HCT116 (cell line): ENCODE data around the gene CNGA1. TPM values are rescaled to one million over a fixed set of nuclear protein-coding genes. Genes with fewer than 3 reads are reported as not detected.

Experiments used
- ATAC-seq: fragments of 200-7000 bp; cut with Tn5 transposase; 2 replicates; pipeline ENCODE4 v1.9.1; 2020; ENCODE audit warnings: mild to moderate bottlenecking, moderate library complexity
- BruUV-seq: library from RNA; stranded (reverse); fragments of 400-500 nt; replicated peaks from 2 replicates; lab custom pipeline; 2021; lab: Mats Ljungman, UMichigan
- CTCF ChIA-PET: fragments of 300-600 bp; sonication (Branson Sonifier 250); formaldehyde crosslinking; loops from one replicate; lab custom pipeline; 2021; ENCODE audit warnings: antibody characterized with exemption; lab: Charles Lee
- POLR2A ChIA-PET: fragments of 300-600, 350-600 bp; sonication (Branson Sonifier 250); formaldehyde crosslinking; loops from one replicate; lab custom pipeline; 2021; ENCODE audit warnings: antibody characterized with exemption; lab: Charles Lee
- RAD21 ChIA-PET, 2 experiments: fragments of 300-600 bp; sonication (Branson Sonifier 250); formaldehyde crosslinking; loops; one replicate each; lab custom pipeline; 2023; ENCODE audit warnings: low total read pairs in 2 of 2; ENCODE audit not compliant: uncharacterized antibody in 2 of 2, unreplicated experiment in 2 of 2, low non-redundant PET in 1 of 2; lab: Charles Lee
- DNase-seq: peaks from one replicate; pipeline ENCODE4 v3.0.0-alpha.2; 2010; ENCODE audit warnings: low read depth, low spot score
- H2AFZ ChIP-seq: fragments of 200-600 bp; shearing (Covaris generic), sonication (generic); 2 replicates; pipeline ENCODE4 v1.6.1; 2017; ENCODE audit warnings: low read depth, mixed run types, mixed read lengths, antibody characterized with exemption, low read length; ENCODE audit not compliant: poor library complexity, severe bottlenecking
- H3K27ac ChIP-seq: 2 replicates; pipeline ENCODE4 v1.5.1; 2012; ENCODE audit warnings: low read depth, low read length
- H3K27me3 ChIP-seq: fragments of 200-600 bp; sonication (generic); 2 replicates; pipeline ENCODE4 v1.6.1; 2016; ENCODE audit warnings: mixed run types, low read length, mixed read lengths; ENCODE audit not compliant: insufficient read depth
- H3K36me3 ChIP-seq, 2 experiments: fragments of 200-500 bp in 1 of 2; fragments of 200-600 bp in 1 of 2; sonication (Bioruptor generic) in 1 of 2; sonication (generic) in 1 of 2; 2 replicates each; pipeline versions ENCODE4 v1.5.1 to v1.6.1; 2014 to 2016; ENCODE audit warnings: low read length in 2 of 2, inconsistent platforms in 1 of 2, mixed read lengths in 1 of 2, mixed run types in 1 of 2; ENCODE audit not compliant: insufficient read depth in 2 of 2, control insufficient read depth in 1 of 2
- H3K4me1 ChIP-seq, 2 experiments: fragments of 200-600 bp in 1 of 2; sonication (generic) in 1 of 2; 2 replicates each; pipeline versions ENCODE4 v1.5.1 to v1.6.1; 2012 to 2017; ENCODE audit warnings: low read length in 2 of 2, inconsistent platforms in 1 of 2, mild to moderate bottlenecking in 1 of 2, mixed read lengths in 1 of 2, mixed run types in 1 of 2, moderate library complexity in 1 of 2; ENCODE audit not compliant: insufficient read depth in 2 of 2, control insufficient read depth in 1 of 2
- H3K4me2 ChIP-seq: fragments of 200-600 bp; sonication (generic); 2 replicates; pipeline ENCODE4 v1.6.1; 2017; ENCODE audit warnings: mixed run types, low read length, mixed read lengths
- H3K4me3 ChIP-seq, 2 experiments: fragments of 200-600 bp in 1 of 2; sonication (generic) in 1 of 2; replicated peaks in 1 of 2; 2 replicates each; pipeline ENCODE4 v1.5.1; 2011 to 2016; ENCODE audit warnings: low read length in 2 of 2, control low read depth in 1 of 2, low read depth in 1 of 2, mild to moderate bottlenecking in 1 of 2, mixed read lengths in 1 of 2, mixed run types in 1 of 2
- H3K79me2 ChIP-seq: fragments of 200-600 bp; sonication (generic); 2 replicates; pipeline ENCODE4 v1.6.1; 2017; ENCODE audit warnings: mild to moderate bottlenecking, mixed run types, low read length, moderate library complexity, mixed read lengths; ENCODE audit not compliant: insufficient read depth
- H3K9ac ChIP-seq: fragments of 200-600 bp; sonication (generic); 2 replicates; pipeline ENCODE4 v1.6.1; 2016; ENCODE audit warnings: low read length, mixed read lengths
- H3K9me2 ChIP-seq: fragments of 200-600 bp; sonication (generic), shearing (Covaris generic); 2 replicates; pipeline ENCODE4 v1.6.1; 2017; ENCODE audit warnings: mixed run types, mild to moderate bottlenecking, moderate library complexity; ENCODE audit not compliant: insufficient read depth
- H3K9me3 ChIP-seq, 2 experiments: fragments of 200-500 bp in 1 of 2; fragments of 200-600 bp in 1 of 2; sonication (Bioruptor generic) in 1 of 2; sonication (generic) in 1 of 2; 2 replicates each; pipeline ENCODE4 v1.6.1; 2014 to 2017; ENCODE audit warnings: low read length in 2 of 2, mixed read lengths in 2 of 2, inconsistent platforms in 1 of 2, low read depth in 1 of 2, mild to moderate bottlenecking in 1 of 2, mixed run types in 1 of 2, moderate library complexity in 1 of 2; ENCODE audit not compliant: control insufficient read depth in 1 of 2, insufficient read depth in 1 of 2
- H4K20me1 ChIP-seq: fragments of 200-600 bp; sonication (generic), shearing (Covaris generic); 2 replicates; pipeline ENCODE4 v1.6.1; 2017; ENCODE audit warnings: mixed run types, mild to moderate bottlenecking, moderate library complexity; ENCODE audit not compliant: insufficient read depth
- CBX3 ChIP-seq: IDR thresholded peaks from 2 replicates; pipeline ENCODE4 v1.6.1; 2012; ENCODE audit warnings: low read depth
- CEBPB ChIP-seq: IDR thresholded peaks from 2 replicates; pipeline ENCODE4 v1.6.1; 2012; ENCODE audit warnings: low read depth
- EGR1 ChIP-seq: IDR thresholded peaks from 2 replicates; pipeline ENCODE4 v1.6.1; 2012; ENCODE audit warnings: low read depth
- ELF1 ChIP-seq: IDR thresholded peaks from 2 replicates; pipeline ENCODE4 v1.6.1; 2012; ENCODE audit warnings: low read depth, borderline replicate concordance
- EZH2 ChIP-seq: fragments of 200-600 bp; sonication (generic); IDR thresholded peaks from 2 replicates; pipeline ENCODE4 v1.6.1; 2017; ENCODE audit warnings: antibody characterized with exemption, mixed run types
- EZH2phosphoT487 ChIP-seq: fragments of 200-600 bp; IDR thresholded peaks from 2 replicates; pipeline ENCODE4 v1.6.1; 2018; ENCODE audit warnings: antibody characterized with exemption, borderline replicate concordance
- FOSL1 ChIP-seq: IDR thresholded peaks from 2 replicates; pipeline ENCODE4 v1.6.1; 2012; ENCODE audit warnings: low read depth
- POLR2AphosphoS5 ChIP-seq: IDR thresholded peaks from 2 replicates; pipeline ENCODE4 v1.6.1; 2011; ENCODE audit warnings: mild to moderate bottlenecking, low read depth, low read length, moderate library complexity
- RAD21 ChIP-seq: IDR thresholded peaks from 2 replicates; pipeline ENCODE4 v1.6.1; 2012; ENCODE audit warnings: low read depth, mild to moderate bottlenecking
- SIN3A ChIP-seq: IDR thresholded peaks from 2 replicates; pipeline ENCODE4 v1.6.1; 2012; ENCODE audit warnings: low read depth
- SP1 ChIP-seq: IDR thresholded peaks from 2 replicates; pipeline ENCODE4 v1.6.1; 2012; ENCODE audit warnings: low read depth
- SRF ChIP-seq: IDR thresholded peaks from 2 replicates; pipeline ENCODE4 v1.6.1; 2012; ENCODE audit warnings: low read depth
- TCF7L2 ChIP-seq: IDR thresholded peaks from 2 replicates; pipeline ENCODE4 v1.7.0; 2011; ENCODE audit warnings: borderline replicate concordance, inconsistent platforms; ENCODE audit not compliant: insufficient read depth, insufficient read length; ENCODE audit errors: extremely low read depth
- YY1 ChIP-seq: IDR thresholded peaks from 2 replicates; pipeline ENCODE4 v1.6.1; 2011; ENCODE audit warnings: low read length, low read depth, moderate library complexity, mild to moderate bottlenecking; ENCODE audit not compliant: insufficient replicate concordance; ENCODE audit errors: extremely low read depth
- ZFX ChIP-seq: fragments of 450-650 bp; IDR thresholded peaks from 2 replicates; pipeline ENCODE4 v1.6.1; 2017
- ZNF274 ChIP-seq: fragments of 200-500 bp; sonication (Bioruptor generic); IDR thresholded peaks from 2 replicates; pipeline ENCODE4 v1.6.1; 2014; ENCODE audit warnings: mild to moderate bottlenecking, low read depth, low read length, inconsistent platforms
- intact Hi-C: fragments of 100-400 bp; cut with micrococcal nuclease; formaldehyde crosslinking; loops from 2 replicates; pipeline ENCODE4 v1.10.0; 2022
- total RNA-seq: library from RNA; stranded (reverse); gene quantifications from one replicate; pipeline ENCODE4 v1.2.1, GENCODE V29; 2021; ENCODE audit not compliant: unreplicated experiment
- TF ChIP-seq, protein P1 (sequence below): IDR thresholded peaks from 2 replicates; pipeline ENCODE4 v1.6.1; 2012
- TF ChIP-seq, protein P2 (sequence below), 3 experiments: fragments of 200-600 bp in 1 of 3; sonication (generic) in 1 of 3; IDR thresholded peaks in 2 of 3; conservative IDR thresholded peaks in 1 of 3; 2 replicates each; pipeline ENCODE4 v1.5.1; 2012 to 2017; ENCODE audit warnings: low read depth in 2 of 3, low read length in 2 of 3, antibody characterized with exemption in 1 of 3, borderline replicate concordance in 1 of 3, control low read depth in 1 of 3, mild to moderate bottlenecking in 1 of 3, mixed read lengths in 1 of 3, mixed run types in 1 of 3, moderate library complexity in 1 of 3; ENCODE audit not compliant: insufficient read depth in 1 of 3
- TF ChIP-seq, protein P3 (sequence below): IDR thresholded peaks from 2 replicates; pipeline ENCODE4 v1.6.1; 2012; ENCODE audit warnings: low read depth
- TF ChIP-seq, protein P4 (sequence below): IDR thresholded peaks from 2 replicates; pipeline ENCODE4 v1.6.1; 2011; ENCODE audit warnings: mild to moderate bottlenecking, low read length, moderate library complexity; ENCODE audit not compliant: insufficient replicate concordance; ENCODE audit errors: extremely low read depth

CNGA1 gene
- total RNA-seq, 1 experiment from 2014 or later = 2.1 TPM

DNA sequence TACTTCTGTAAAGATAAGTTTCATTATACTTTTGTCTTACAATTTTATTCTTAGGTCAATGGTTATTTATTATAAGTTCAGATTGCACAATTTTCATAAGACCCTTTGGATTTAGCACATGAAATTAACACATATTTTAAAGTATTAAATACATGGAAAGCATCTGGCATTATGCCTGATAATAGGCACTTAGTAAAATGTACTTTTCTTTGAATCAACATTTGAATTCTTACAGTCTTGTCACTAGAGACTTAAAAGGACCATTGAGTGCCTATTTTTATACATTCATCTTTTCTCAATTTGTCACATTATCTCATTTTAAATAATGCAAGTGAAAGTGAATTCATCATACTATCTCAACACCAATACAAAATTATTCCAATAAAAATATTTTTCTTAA, 23.1 kb upstream of the CNGA1 start:
- ATAC-seq = no peak
- intact Hi-C loops = no loop called here
- no TSS peak for BruUV-seq

More for the DNA sequence above, 23.1 kb upstream of the CNGA1 start:
- no peaks in the 10 kb centered on the region for H3K9me2 ChIP-seq
- H3K4me1 ChIP-seq = no peaks in the 10 kb centered on the region
- no peaks in the 10 kb centered on the region for H3K27me3 ChIP-seq
- peaks cover 0 to 3% of the 10 kb centered on the region in 2 experiments; a peak in 1 of 4 replicates for H3K36me3 ChIP-seq
- no peak overlapping the region for H2AFZ ChIP-seq
- H3K9me3 ChIP-seq = no peaks in the 10 kb centered on the region
- no peak overlapping the region for H3K27ac ChIP-seq
- no peak overlapping the region for H3K9ac ChIP-seq
- no peaks in the 10 kb centered on the region for H4K20me1 ChIP-seq
- CTCF ChIA-PET = no interaction called here
- H3K4me3 ChIP-seq = no peak overlapping the region
- RAD21 ChIA-PET = no interaction called here
- POLR2A ChIA-PET = no interaction called here
- no peak for DNase-seq
- H3K79me2 ChIP-seq = no peaks in the 10 kb centered on the region
- TF ChIP-seq SP1 (no peak), ZNF274 (no peak), ELF1 (no peak), EZH2phosphoT487 (no peak), EGR1 (no peak), ZFX (no peak), CEBPB (no peak), YY1 (no peak), TCF7L2 (no peak), FOSL1 (no peak), SRF (no peak), RAD21 (no peak), POLR2AphosphoS5 (no peak), CBX3 (no peak), SIN3A (no peak), EZH2 (no peak)
- TF ChIP-seq, protein P1, sequence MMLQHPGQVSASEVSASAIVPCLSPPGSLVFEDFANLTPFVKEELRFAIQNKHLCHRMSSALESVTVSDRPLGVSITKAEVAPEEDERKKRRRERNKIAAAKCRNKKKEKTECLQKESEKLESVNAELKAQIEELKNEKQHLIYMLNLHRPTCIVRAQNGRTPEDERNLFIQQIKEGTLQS = no peak
- TF ChIP-seq, protein P2, sequence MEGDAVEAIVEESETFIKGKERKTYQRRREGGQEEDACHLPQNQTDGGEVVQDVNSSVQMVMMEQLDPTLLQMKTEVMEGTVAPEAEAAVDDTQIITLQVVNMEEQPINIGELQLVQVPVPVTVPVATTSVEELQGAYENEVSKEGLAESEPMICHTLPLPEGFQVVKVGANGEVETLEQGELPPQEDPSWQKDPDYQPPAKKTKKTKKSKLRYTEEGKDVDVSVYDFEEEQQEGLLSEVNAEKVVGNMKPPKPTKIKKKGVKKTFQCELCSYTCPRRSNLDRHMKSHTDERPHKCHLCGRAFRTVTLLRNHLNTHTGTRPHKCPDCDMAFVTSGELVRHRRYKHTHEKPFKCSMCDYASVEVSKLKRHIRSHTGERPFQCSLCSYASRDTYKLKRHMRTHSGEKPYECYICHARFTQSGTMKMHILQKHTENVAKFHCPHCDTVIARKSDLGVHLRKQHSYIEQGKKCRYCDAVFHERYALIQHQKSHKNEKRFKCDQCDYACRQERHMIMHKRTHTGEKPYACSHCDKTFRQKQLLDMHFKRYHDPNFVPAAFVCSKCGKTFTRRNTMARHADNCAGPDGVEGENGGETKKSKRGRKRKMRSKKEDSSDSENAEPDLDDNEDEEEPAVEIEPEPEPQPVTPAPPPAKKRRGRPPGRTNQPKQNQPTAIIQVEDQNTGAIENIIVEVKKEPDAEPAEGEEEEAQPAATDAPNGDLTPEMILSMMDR (IDR thresholded peaks at IDR 0.05 in 2 of 3, conservative IDR thresholded peaks at IDR 0.05 in 1 of 3; ENCODE audit: borderline replicate concordance in 1 of 3, insufficient read depth in 1 of 3, low read depth in 2 of 3, low read length in 2 of 3) = no peak
- TF ChIP-seq, protein P3, sequence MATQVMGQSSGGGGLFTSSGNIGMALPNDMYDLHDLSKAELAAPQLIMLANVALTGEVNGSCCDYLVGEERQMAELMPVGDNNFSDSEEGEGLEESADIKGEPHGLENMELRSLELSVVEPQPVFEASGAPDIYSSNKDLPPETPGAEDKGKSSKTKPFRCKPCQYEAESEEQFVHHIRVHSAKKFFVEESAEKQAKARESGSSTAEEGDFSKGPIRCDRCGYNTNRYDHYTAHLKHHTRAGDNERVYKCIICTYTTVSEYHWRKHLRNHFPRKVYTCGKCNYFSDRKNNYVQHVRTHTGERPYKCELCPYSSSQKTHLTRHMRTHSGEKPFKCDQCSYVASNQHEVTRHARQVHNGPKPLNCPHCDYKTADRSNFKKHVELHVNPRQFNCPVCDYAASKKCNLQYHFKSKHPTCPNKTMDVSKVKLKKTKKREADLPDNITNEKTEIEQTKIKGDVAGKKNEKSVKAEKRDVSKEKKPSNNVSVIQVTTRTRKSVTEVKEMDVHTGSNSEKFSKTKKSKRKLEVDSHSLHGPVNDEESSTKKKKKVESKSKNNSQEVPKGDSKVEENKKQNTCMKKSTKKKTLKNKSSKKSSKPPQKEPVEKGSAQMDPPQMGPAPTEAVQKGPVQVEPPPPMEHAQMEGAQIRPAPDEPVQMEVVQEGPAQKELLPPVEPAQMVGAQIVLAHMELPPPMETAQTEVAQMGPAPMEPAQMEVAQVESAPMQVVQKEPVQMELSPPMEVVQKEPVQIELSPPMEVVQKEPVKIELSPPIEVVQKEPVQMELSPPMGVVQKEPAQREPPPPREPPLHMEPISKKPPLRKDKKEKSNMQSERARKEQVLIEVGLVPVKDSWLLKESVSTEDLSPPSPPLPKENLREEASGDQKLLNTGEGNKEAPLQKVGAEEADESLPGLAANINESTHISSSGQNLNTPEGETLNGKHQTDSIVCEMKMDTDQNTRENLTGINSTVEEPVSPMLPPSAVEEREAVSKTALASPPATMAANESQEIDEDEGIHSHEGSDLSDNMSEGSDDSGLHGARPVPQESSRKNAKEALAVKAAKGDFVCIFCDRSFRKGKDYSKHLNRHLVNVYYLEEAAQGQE = no peak
- TF ChIP-seq, protein P4, sequence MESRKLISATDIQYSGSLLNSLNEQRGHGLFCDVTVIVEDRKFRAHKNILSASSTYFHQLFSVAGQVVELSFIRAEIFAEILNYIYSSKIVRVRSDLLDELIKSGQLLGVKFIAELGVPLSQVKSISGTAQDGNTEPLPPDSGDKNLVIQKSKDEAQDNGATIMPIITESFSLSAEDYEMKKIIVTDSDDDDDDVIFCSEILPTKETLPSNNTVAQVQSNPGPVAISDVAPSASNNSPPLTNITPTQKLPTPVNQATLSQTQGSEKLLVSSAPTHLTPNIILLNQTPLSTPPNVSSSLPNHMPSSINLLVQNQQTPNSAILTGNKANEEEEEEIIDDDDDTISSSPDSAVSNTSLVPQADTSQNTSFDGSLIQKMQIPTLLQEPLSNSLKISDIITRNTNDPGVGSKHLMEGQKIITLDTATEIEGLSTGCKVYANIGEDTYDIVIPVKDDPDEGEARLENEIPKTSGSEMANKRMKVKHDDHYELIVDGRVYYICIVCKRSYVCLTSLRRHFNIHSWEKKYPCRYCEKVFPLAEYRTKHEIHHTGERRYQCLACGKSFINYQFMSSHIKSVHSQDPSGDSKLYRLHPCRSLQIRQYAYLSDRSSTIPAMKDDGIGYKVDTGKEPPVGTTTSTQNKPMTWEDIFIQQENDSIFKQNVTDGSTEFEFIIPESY = no peak
- H3K4me2 ChIP-seq = no peak overlapping the region
